Mesothelial cell of epicardium (in vitro differentiated cells): Measurements from ENCODE around the gene AHRR. TPM values are rescaled to one million over a fixed set of nuclear protein-coding genes. Genes with fewer than 3 reads are reported as not detected.
A peak's percentile ranks its signal among the peaks of the same experiment; 100 is the strongest.

Source experiments
- DNase-seq, 2 experiments: peaks; one replicate each; pipeline ENCODE4 v3.0.0; 2021; ENCODE audit warnings: low spot score in 2 of 2; ENCODE audit not compliant: unreplicated experiment in 2 of 2
- H3K27ac Mint-ChIP-seq: 2 replicates; pipeline ENCODE4 v1.8.0; 2021; ENCODE audit warnings: mixed read lengths
- H3K27me3 Mint-ChIP-seq: 2 replicates; pipeline ENCODE4 v1.8.0; 2021; ENCODE audit warnings: low read depth, mixed read lengths
- H3K36me3 Mint-ChIP-seq: 2 replicates; pipeline ENCODE4 v1.8.0; 2021; ENCODE audit warnings: mixed read lengths
- H3K4me1 Mint-ChIP-seq: 2 replicates; pipeline ENCODE4 v1.8.0; 2021; ENCODE audit warnings: mixed read lengths
- H3K4me3 Mint-ChIP-seq: 2 replicates; pipeline ENCODE4 v1.8.0; 2021; ENCODE audit warnings: mild to moderate bottlenecking, moderate library complexity, mixed read lengths
- H3K9me3 Mint-ChIP-seq: 2 replicates; pipeline ENCODE4 v1.8.0; 2021; ENCODE audit warnings: mixed read lengths
- CTCF ChIP-seq: fragments of 200-600 bp; sonication (generic); IDR thresholded peaks from one replicate; pipeline ENCODE4 v1.5.0; 2021; ENCODE audit warnings: antibody characterized with exemption; ENCODE audit not compliant: unreplicated experiment
- total RNA-seq: library from RNA; stranded (reverse); gene quantifications from 3 replicates; pipeline ENCODE4 v1.2.1, GENCODE V29; 2021

AHRR gene
- total RNA-seq, 1 donor from 2014 or later = 12.7 TPM

GRCh38 chr5:421901-422300, 100.4 kb downstream of the AHRR start:
- Mint-ChIP-seq H3K9me3 (no peaks in the 10 kb centered on the region), H3K27ac (no peak overlapping the region), H3K27me3 (no peaks in the 10 kb centered on the region), H3K4me1 (peaks cover 10% of the 10 kb centered on the region), H3K4me3 (no peak overlapping the region), H3K36me3 (peaks cover 1% of the 10 kb centered on the region)
- no peak for DNase-seq
- TF ChIP-seq CTCF = no peak

GRCh38 chr5:422323-423232, 101.1 kb downstream of the AHRR start:
- Mint-ChIP-seq H3K4me3 (no peak overlapping the region), H3K4me1 (peaks cover 10% of the 10 kb centered on the region), H3K27ac (no peak overlapping the region), H3K9me3 (no peaks in the 10 kb centered on the region), H3K36me3 (peaks cover 1% of the 10 kb centered on the region), H3K27me3 (no peaks in the 10 kb centered on the region)
- no peak for DNase-seq
- no peak for TF ChIP-seq CTCF

GRCh38 chr5:423233-423565, 101.7 kb downstream of the AHRR start:
- peaks cover 6% of the 10 kb centered on the region for H3K4me1 Mint-ChIP-seq
- H3K27ac Mint-ChIP-seq = peak overlapping the region; percentile 3
- no peaks in the 10 kb centered on the region for H3K27me3 Mint-ChIP-seq
- no peak overlapping the region for H3K4me3 Mint-ChIP-seq
- no peaks in the 10 kb centered on the region for H3K9me3 Mint-ChIP-seq
- no peak for DNase-seq
- TF ChIP-seq CTCF = no peak
- H3K36me3 Mint-ChIP-seq = peaks cover 7% of the 10 kb centered on the region

- H3K27me3 Mint-ChIP-seq = no peaks in the 10 kb centered on the region
- no peak for TF ChIP-seq CTCF
- DNase-seq = no peak
- no peaks in the 10 kb centered on the region for H3K9me3 Mint-ChIP-seq
- H3K4me1 Mint-ChIP-seq = peaks cover 4% of the 10 kb centered on the region
- H3K36me3 Mint-ChIP-seq = peaks cover 8% of the 10 kb centered on the region
- no peak overlapping the region for H3K27ac Mint-ChIP-seq
- H3K4me3 Mint-ChIP-seq = no peak overlapping the region
Observed at GRCh38 chr5:423626-424261, 102.2 kb downstream of the AHRR start.

GRCh38 chr5:424301-425110, 103.0 kb downstream of the AHRR start:
- Mint-ChIP-seq H3K27ac (no peak overlapping the region), H3K27me3 (no peaks in the 10 kb centered on the region), H3K4me1 (peaks cover 4% of the 10 kb centered on the region), H3K4me3 (no peak overlapping the region), H3K9me3 (no peaks in the 10 kb centered on the region), H3K36me3 (peaks cover 8% of the 10 kb centered on the region)
- DNase-seq = no peak
- TF ChIP-seq CTCF = no peak
